ENCODE data around the gene IFIT3.

DNA sequence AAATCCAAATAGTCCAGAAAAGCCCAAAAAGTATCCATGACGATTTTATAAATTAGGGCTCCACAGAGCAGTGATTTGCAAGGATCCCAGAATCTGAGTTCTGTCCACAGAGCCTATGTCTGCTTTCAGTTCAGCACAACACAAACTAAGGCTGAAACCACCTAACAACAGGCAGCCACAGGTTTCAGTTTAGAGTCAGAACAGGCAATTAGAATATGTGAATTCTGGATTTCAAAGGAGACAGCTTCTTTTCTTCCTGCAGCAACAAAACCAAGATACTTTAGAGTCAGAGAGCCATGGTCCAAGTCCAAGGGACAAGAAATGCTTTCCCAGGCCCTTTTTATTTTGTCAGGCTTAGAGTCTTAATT is 23.6 kb downstream of the IFIT3 start:
- TF ChIP-seq, protein P1, sequence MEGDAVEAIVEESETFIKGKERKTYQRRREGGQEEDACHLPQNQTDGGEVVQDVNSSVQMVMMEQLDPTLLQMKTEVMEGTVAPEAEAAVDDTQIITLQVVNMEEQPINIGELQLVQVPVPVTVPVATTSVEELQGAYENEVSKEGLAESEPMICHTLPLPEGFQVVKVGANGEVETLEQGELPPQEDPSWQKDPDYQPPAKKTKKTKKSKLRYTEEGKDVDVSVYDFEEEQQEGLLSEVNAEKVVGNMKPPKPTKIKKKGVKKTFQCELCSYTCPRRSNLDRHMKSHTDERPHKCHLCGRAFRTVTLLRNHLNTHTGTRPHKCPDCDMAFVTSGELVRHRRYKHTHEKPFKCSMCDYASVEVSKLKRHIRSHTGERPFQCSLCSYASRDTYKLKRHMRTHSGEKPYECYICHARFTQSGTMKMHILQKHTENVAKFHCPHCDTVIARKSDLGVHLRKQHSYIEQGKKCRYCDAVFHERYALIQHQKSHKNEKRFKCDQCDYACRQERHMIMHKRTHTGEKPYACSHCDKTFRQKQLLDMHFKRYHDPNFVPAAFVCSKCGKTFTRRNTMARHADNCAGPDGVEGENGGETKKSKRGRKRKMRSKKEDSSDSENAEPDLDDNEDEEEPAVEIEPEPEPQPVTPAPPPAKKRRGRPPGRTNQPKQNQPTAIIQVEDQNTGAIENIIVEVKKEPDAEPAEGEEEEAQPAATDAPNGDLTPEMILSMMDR (IDR thresholded peaks at IDR 0.05), result no peak
- no peak for TF ChIP-seq POLR2A (IDR thresholded peaks at IDR 0.05; ENCODE audit: low read length)
- TF ChIP-seq, protein P2, sequence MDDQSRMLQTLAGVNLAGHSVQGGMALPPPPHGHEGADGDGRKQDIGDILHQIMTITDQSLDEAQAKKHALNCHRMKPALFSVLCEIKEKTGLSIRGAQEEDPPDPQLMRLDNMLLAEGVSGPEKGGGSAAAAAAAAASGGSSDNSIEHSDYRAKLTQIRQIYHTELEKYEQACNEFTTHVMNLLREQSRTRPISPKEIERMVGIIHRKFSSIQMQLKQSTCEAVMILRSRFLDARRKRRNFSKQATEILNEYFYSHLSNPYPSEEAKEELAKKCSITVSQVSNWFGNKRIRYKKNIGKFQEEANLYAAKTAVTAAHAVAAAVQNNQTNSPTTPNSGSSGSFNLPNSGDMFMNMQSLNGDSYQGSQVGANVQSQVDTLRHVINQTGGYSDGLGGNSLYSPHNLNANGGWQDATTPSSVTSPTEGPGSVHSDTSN (IDR thresholded peaks at IDR 0.05), result no peak

Data from A549 (cell line).